ENCODE results near the gene ROS1.

ROS1 gene

DNA sequence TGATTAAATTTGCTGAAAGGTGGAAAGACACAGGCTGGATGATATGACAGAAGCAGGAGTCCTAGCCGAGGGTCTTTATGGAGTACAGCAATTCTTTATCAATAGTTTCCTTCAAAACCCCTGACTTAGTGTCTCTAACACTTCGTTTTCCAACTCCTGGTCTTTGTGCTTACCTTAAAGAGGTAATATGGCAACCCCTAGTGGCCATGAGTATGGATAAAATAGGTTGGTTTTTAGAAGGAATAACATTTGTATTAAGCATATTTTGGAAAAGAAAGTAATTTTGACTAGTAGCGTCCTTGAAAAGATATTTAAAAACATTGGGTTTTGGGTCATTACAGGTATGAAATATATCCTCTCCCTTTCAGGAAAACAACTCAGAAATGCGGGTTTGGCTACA, 108.5 kb downstream of the ROS1 start:
- no peak overlapping the region for H3K27ac ChIP-seq (ENCODE audit: low read depth, low read length, poor library complexity, severe bottlenecking)
- no peak overlapping the region for H2AFZ ChIP-seq (ENCODE audit: low read length)
- H4K20me1 ChIP-seq (ENCODE audit: insufficient read depth, low read length), result no peaks in the 10 kb centered on the region
- H3K79me2 ChIP-seq (ENCODE audit: insufficient read depth, low read length), result no peaks in the 10 kb centered on the region
- H3K4me1 ChIP-seq (ENCODE audit: insufficient read depth, low read length, severe bottlenecking), result no peaks in the 10 kb centered on the region
- TF ChIP-seq CTCF (IDR thresholded peaks at IDR 0.05; ENCODE audit: low read length) (peak; percentile 42), EZH2 (IDR thresholded peaks at IDR 0.05; ENCODE audit: borderline replicate concordance, low read length) (no peak)
- no peak overlapping the region for H3K4me3 ChIP-seq (ENCODE audit: low read depth, low read length, poor library complexity, severe bottlenecking)
- no peaks in the 10 kb centered on the region for H3K9me3 ChIP-seq (ENCODE audit: low read length)
- H3K4me2 ChIP-seq (ENCODE audit: low read length), result no peak overlapping the region
- no peaks in the 10 kb centered on the region for H3K36me3 ChIP-seq (ENCODE audit: insufficient read depth, low read length)
- H3K9ac ChIP-seq (ENCODE audit: low read length), result no peak overlapping the region
- no peaks in the 10 kb centered on the region for H3K9me2 ChIP-seq (ENCODE audit: low read depth, low read length)
- H3K27me3 ChIP-seq (ENCODE audit: insufficient read depth, low read length), result no peaks in the 10 kb centered on the region
- no peaks in the 10 kb centered on the region for H3F3A ChIP-seq (ENCODE audit: insufficient read depth, low read length)

- H3K9ac ChIP-seq (ENCODE audit: low read length), result no peak overlapping the region
- no peak overlapping the region for H3K27ac ChIP-seq (ENCODE audit: low read depth, low read length, poor library complexity, severe bottlenecking)
- no peaks in the 10 kb centered on the region for H4K20me1 ChIP-seq (ENCODE audit: insufficient read depth, low read length)
- no peaks in the 10 kb centered on the region for H3K9me2 ChIP-seq (ENCODE audit: low read depth, low read length)
- H3K9me3 ChIP-seq (ENCODE audit: low read length), result no peaks in the 10 kb centered on the region
- H3K79me2 ChIP-seq (ENCODE audit: insufficient read depth, low read length), result no peaks in the 10 kb centered on the region
- H3K4me1 ChIP-seq (ENCODE audit: insufficient read depth, low read length, severe bottlenecking), result no peaks in the 10 kb centered on the region
- no peaks in the 10 kb centered on the region for H3K36me3 ChIP-seq (ENCODE audit: insufficient read depth, low read length)
- H3F3A ChIP-seq (ENCODE audit: insufficient read depth, low read length), result no peaks in the 10 kb centered on the region
- H3K27me3 ChIP-seq (ENCODE audit: insufficient read depth, low read length), result no peaks in the 10 kb centered on the region
- no peak overlapping the region for H3K4me2 ChIP-seq (ENCODE audit: low read length)
- H2AFZ ChIP-seq (ENCODE audit: low read length), result no peak overlapping the region
- TF ChIP-seq CTCF (IDR thresholded peaks at IDR 0.05; ENCODE audit: low read length), result no peak
- TF ChIP-seq EZH2 (IDR thresholded peaks at IDR 0.05; ENCODE audit: borderline replicate concordance, low read length), result no peak
- H3K4me3 ChIP-seq (ENCODE audit: low read depth, low read length, poor library complexity, severe bottlenecking), result no peak overlapping the region
These were observed 114.0 kb downstream of the ROS1 start for GRCh38 chr6:117311726-117312125.

GRCh38 chr6:117311310-117311709, 114.4 kb downstream of the ROS1 start:
- no peaks in the 10 kb centered on the region for H3K4me1 ChIP-seq (ENCODE audit: insufficient read depth, low read length, severe bottlenecking)
- H3K79me2 ChIP-seq (ENCODE audit: insufficient read depth, low read length), result no peaks in the 10 kb centered on the region
- no peaks in the 10 kb centered on the region for H3F3A ChIP-seq (ENCODE audit: insufficient read depth, low read length)
- no peak overlapping the region for H3K9ac ChIP-seq (ENCODE audit: low read length)
- no peak overlapping the region for H3K4me3 ChIP-seq (ENCODE audit: low read depth, low read length, poor library complexity, severe bottlenecking)
- H3K9me3 ChIP-seq (ENCODE audit: low read length), result no peaks in the 10 kb centered on the region
- H2AFZ ChIP-seq (ENCODE audit: low read length), result no peak overlapping the region
- TF ChIP-seq EZH2 (IDR thresholded peaks at IDR 0.05; ENCODE audit: borderline replicate concordance, low read length), result no peak
- no peak for TF ChIP-seq CTCF (IDR thresholded peaks at IDR 0.05; ENCODE audit: low read length)
- no peaks in the 10 kb centered on the region for H3K36me3 ChIP-seq (ENCODE audit: insufficient read depth, low read length)
- no peaks in the 10 kb centered on the region for H3K9me2 ChIP-seq (ENCODE audit: low read depth, low read length)
- no peaks in the 10 kb centered on the region for H4K20me1 ChIP-seq (ENCODE audit: insufficient read depth, low read length)
- H3K27ac ChIP-seq (ENCODE audit: low read depth, low read length, poor library complexity, severe bottlenecking), result no peak overlapping the region
- H3K27me3 ChIP-seq (ENCODE audit: insufficient read depth, low read length), result no peaks in the 10 kb centered on the region
- no peak overlapping the region for H3K4me2 ChIP-seq (ENCODE audit: low read length)

Data from OCI-LY1 (cell line).